GM19025 (cell line): ENCODE data around the gene OPA3.

ENCODE experiments used
- ATAC-seq: cut with Tn5 transposase; IDR thresholded peaks from one replicate; pipeline ENCODE4 v1.9.1; 2021; ENCODE audit warnings: mild to moderate bottlenecking, low read depth, moderate library complexity; ENCODE audit not compliant: unreplicated experiment

Gene OPA3

GRCh38 chr19:45485305-45486077, 99.1 kb downstream of the OPA3 start:
- ATAC-seq, result peak; percentile 94

- no peak for ATAC-seq
These were observed 100.2 kb downstream of the OPA3 start for GRCh38 chr19:45484273-45484945.

DNA sequence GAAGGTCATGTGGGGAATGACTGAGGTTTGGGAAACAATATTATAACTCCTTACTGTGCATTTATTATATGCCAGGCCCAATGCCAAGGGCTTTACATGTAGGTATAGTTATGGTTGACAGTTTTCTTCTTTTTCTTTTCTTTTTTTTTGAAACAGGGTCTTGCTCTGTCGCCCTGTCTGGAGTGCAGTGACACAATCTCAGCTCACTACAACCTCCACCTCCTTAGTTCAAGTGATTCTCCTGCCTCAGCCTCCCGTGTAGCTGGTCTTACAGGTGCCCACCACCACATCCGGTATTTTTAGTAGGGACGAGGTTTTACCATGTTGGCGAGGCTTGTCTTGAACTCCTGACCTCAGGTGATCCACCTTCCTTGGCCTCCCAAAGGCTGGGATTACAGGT, 101.6 kb downstream of the OPA3 start:
- ATAC-seq, result no peak

DNA sequence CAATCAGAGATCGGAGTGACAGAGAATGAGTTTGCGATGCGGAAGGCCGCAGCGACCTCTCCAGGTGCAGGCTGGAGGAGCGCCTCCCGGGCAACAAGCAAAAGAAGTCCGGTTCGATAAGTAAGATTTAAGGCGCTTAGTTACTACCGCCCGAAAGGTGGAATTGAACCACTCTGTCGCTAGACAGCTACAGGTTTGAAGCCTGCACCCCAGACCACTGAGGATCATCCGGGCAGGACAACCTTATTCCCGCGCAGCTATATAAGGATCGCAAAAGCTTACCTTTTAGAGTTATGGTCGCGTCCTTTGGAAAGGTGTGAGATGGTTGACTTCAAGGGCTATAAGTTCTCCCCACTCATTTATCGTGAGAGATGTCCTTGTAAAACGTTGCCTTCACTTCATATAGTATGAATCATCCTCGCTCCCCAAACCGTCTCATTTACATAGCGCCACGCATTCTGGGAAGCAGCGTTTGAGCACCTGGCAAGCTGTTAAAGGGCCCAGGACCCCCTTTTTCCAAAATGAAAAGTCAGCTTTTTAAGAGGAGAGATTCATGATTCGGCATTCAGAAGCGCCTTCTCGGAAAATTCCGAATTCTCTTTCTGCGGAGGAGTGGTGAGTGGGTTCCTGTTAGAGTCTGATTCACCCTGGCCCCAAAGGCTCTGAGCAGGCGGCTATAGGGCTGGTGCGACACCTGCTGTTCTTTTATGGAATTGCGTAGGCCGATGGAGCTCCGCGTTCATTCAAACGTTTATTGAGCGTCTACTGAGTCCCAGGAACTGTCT, 106.0 kb downstream of the OPA3 start:
- ATAC-seq, result peak; percentile 74

GRCh38 chr19:45477713-45478453, 106.7 kb downstream of the OPA3 start:
- ATAC-seq, result no peak
